ENCODE results near the gene GRAP2.
A peak's percentile ranks its signal among the peaks of the same experiment; 100 is the strongest.
"Not testable (repeated sequence)": the region's sequence is repeated elsewhere in the genome, so short reads cannot be mapped to it uniquely, and the experiment has no call there.

Gene GRAP2

DNA sequence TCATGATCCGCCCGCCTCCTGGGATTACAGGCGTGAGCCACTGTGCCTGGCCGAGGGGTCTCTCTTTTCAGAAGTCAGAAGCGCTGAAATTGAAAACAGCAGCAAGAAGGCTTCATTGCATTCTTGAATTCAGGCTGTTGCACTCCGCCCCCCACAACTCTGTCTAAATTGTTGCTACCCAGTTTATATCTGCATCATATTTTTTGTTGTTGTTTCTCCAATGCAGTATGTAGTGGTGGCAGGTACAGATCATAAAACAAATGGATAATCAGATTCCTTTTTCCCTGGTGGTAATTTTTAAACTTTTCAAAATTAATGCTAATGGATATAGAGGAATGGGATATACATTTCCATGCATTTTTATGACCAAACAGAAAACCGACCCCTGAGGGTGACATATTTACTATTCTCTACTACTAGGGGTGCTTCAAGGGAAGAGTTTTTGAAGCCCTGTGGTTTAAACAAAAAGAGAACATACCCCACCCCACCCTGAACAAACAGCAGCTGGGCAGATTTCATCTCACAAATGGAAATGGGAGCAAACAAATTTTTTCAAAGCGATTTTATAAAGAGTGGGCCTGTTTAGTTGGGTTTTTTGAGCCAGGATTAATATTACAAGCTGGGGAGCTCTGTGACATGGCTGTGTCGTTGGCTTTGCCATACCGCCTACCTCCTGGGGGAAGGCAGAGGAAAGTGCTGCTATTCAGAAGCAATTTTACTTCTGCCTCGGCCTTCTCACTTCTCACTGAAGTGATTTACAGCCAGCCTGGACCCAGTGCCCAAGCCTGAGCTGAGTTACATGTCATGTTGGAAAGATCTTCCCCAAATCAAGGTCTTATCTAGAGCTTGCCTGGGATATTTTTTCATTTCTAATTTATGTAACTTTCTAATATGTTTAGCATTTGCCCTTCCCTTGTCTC lies 43.3 kb downstream of the GRAP2 start:
- DNase-seq (ENCODE audit: low read depth in 2 of 2): no peak

DNA sequence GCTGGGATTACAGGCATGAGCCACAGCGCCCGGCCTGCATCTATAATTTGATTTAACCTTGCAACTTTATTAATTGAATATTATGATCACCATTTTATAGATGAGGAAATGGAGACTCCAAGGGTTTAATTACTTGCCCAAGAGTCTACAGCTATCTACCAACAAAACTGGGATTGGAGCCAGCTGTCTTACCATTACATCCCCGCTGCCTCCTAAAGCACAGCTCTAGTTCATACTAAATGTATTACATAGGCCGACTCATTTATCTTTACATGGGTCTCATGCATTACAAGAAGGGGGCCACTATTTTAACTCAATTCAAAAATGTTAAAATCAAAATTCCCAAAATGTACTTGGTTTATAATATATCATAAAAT lies 45.2 kb downstream of the GRAP2 start:
- no peak for DNase-seq (ENCODE audit: low read depth in 2 of 2)

DNA sequence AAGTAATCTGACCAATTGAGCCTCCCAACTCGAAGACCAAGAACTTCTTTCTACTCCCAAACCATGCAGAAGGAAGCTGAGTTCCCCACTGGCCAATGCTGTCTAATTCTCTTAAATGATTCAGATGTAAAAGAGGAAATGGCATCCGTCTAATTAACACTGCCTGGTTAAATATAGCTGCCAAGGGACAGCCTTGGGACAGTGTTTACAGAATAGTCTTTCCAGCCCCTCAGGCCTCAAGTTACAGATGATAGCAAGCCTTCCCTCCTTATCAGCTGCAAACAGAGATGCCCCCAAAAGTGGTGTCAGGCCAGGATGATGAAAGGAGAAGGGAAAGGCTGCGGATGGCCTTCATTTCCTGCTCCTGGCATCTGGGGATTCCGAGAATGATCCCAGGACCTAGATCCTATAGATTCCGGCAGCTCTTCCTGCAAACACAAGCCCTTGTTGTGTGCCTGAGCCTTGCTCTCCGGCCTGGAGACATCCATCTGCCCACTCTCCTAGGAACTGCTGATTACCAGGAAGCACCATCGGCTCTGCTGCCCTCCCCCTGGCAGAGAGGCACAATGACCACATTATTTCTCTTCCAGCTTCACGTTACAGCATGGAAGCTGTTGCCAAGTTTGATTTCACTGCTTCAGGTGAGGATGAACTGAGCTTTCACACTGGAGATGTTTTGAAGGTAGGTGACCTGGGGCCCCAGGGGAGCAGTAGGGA lies 45.8 kb downstream of the GRAP2 start:
- DNase-seq (ENCODE audit: low read depth in 2 of 2): no peak

DNA sequence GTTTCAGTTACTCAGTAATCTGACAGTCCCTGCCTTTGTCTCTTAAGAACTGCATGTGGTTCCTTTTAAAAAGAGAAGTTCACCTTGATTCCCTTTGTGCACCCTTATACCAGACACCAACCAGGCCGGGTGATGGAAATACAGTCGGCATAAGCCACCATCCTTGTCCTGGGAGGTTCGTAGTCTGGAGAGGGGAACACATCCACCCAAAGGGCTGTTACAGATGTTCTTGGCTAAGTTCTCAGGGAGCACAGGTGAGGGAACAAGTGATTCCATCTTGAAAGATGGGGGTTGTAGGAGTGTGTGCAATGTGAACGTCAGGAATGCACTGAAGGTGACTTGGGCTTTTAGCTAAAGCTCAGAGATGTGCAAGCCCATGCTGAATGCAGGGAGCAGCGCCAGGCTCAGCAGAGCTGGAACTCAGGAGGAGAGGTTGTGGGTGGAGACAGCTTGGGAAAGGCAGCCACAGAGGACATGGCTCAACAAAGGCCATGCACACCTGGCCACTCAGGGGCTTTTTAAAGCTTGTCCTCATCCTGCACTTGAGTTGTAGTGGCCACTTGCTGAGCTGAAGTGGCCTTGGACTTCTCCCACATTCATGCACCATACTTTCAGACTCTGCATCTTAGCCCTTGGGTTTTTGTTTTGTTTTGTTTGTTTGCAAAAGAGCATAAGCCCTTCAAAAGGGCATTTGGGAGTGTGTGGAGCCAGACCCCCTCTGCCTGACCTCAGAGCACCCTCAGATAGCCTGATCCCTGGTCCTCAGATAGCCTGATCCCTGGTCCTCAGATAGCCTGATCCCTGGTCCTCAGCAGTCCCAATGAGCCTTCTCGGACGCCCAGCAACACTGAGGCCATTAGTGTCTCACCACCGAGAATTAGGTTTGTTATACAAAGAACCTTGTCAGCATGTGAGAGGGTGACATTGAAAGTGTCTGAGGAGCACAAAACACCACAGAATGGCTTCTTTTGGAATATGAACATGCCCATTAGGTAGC lies 46.6 kb downstream of the GRAP2 start:
- no peak for DNase-seq (ENCODE audit: low read depth in 2 of 2)

DNA sequence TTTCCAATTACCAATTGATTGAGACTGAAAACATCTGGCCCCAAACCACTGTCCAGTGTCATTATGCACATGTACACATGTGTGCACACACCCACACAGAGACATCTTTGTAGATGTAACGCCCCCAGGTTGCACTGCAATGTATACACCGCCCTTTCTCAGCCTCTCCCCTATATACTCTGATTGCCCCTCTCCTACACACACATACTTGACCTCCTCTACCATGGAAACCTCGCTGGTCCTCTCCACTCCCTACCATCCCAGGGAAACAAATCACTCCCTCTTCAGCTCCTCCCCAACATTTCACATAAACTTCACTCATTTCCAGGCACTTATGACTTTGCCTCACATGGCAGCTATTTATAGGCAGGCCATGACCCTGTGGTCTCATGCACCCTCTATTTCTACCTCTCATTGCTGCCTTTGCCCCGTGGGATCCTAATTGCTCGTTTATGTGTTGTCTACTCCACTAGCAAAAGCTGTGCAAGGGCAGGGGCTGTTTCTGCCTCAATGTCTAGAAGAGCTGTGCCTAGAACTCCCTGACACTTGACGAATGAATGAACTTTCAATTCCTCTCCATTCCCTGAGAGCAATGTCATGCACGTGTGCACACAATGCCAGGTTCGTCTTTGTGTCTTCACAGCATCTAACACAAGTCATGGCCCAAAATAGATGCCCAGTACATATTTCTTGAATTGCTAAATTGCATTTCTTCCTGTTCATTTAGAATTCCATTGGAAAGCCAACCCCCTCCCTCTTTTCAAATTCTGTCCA lies 49.3 kb downstream of the GRAP2 start:
- no peak for DNase-seq (ENCODE audit: low read depth in 2 of 2)

DNA sequence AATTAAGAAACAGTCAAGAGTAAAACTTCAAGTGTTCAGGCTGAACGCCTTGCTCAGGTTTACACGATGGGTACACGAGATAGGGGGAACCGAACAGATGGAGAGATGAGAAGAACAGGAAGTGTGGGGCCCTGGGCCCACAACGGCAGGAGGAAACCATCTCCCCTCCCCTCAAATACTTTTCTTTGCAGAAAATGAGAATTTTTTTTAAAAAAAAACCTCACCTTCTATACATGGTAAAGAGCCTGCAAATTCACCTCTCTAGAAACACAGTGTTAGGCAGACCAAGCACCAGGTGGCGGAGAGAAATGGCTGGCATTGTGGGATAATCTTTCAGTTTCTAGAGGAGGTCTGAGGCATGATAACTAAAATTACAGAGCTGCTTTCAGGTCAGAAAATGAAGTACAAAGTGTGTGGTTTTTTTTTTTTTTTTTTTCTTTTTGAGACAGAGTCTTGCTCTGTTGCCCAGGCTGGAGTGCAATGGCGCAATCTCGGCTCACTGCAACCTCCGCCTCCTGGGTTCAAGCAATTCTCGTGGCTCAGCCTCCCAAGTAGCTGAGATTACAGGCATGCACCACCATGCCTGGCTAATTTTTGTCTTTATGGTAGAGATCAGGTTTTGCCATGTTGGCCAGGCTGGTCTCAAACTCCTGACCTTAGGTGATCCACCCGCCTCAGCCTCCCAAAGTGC lies 50.9 kb downstream of the GRAP2 start:
- DNase-seq (ENCODE audit: low read depth in 2 of 2): not testable (repeated sequence)

DNA sequence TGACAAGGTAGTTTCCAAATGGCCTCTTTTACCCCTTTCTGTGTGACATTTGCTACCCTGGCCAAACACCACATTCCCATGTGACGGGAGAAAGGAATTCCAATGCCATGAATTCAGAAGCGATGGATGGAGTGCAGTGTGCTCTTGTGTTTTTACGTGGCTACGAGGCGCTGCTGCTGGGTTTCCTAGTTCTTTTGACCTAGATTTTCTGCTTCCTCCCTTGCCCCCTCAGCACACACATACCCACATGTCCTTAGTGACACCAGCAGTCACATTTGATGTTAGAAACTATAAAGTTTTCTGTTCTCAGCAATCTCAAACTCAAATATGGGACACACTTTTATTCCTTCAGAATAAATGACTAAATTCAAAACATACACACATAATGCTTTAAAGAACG lies 51.5 kb downstream of the GRAP2 start:
- no peak for DNase-seq (ENCODE audit: low read depth in 2 of 2)

DNA sequence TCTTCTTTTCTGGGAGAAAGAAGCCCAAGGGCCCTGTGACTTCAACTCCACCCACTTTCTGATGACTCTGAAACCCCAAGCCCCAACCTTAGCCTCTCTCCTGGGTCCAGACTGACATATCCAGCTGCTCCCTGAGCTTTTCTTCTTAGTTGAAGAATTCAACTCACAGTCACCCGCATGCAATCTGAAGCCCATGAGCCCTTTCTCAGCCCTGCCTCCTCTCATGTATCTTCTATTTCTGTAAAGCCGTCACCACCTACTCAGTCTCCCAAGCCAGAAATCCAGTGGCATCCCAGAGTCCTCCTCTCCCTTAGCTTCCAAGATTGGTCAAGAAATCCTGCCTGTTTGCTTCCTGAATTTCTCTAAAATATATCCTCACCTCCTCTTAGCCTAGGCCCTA lies 52.2 kb downstream of the GRAP2 start:
- no peak for DNase-seq (ENCODE audit: low read depth in 2 of 2)

DNA sequence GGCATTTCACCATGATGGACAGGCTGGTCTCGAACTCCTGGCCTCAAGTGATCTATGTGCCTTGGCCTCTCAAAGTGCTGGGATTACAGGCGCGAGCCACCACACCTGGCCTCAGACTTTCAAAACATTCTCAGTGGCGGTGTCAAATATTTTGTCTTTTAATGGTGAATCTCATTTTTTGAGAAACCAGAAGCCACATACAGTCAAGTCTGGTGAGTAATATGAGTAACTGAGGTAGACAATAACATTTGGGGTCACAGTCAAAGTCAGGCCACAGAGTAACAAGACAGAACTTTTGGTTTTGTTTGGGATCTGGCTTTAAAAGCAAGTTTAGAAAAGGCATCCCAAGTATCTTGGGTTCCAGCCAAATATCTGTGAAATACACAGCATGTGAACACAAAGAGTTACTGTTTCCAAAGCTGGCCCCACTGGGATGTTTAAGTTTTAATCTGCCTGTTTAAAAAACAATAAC lies 53.7 kb downstream of the GRAP2 start:
- no peak for DNase-seq (ENCODE audit: low read depth in 2 of 2)

DNA sequence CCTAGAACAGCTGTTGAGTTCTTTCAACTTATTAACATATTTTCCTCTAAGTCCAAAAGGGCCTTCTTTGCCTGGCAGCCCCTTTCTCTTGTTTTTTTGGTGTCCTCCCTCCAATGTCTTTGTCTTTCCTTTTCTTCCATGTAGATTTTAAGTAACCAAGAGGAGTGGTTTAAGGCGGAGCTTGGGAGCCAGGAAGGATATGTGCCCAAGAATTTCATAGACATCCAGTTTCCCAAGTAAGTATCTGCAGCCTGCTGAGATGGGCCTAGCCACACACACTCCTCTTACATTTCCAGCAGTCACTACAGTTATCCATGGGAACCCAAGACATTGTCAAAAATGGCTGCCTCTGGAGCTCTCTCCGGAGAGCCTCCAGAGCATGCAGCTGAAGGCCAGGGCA lies 54.8 kb downstream of the GRAP2 start:
- DNase-seq (ENCODE audit: low read depth in 2 of 2): no peak

DNA sequence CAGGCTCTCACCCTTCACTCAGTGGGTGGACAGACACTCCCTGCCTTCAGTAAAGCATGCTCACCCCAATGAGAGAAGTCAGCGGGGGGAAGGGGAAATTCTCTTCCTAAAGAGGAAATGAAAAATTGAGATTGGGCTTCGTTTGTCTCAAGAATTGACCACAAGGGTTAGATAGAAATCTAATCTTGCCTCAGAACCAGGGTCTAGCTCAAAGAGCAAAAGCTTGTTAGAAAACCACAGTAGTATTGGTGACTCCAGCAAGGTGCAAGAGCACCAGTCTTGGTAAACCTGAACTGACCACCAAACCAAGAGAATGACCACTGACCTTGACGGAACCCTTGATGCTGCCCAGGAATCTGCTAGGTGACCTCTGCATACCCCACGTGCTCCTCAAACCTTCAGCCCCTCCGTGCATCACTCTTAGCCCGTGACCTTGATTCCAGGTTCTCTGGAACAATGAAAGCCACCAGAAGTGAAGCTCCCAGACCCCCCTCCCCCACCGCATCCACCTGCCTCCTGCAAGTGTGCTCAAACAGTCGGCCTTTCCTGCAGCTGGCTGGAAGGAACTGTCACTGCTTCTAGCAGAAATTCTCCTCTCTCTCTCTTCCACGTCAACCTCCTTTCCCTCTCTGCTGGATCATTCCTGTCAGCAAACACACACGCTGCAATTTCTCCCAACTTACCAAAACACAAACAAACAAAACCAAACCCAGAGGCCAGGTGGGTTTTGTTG lies 56.2 kb downstream of the GRAP2 start:
- DNase-seq (ENCODE audit: low read depth in 2 of 2): no peak

DNA sequence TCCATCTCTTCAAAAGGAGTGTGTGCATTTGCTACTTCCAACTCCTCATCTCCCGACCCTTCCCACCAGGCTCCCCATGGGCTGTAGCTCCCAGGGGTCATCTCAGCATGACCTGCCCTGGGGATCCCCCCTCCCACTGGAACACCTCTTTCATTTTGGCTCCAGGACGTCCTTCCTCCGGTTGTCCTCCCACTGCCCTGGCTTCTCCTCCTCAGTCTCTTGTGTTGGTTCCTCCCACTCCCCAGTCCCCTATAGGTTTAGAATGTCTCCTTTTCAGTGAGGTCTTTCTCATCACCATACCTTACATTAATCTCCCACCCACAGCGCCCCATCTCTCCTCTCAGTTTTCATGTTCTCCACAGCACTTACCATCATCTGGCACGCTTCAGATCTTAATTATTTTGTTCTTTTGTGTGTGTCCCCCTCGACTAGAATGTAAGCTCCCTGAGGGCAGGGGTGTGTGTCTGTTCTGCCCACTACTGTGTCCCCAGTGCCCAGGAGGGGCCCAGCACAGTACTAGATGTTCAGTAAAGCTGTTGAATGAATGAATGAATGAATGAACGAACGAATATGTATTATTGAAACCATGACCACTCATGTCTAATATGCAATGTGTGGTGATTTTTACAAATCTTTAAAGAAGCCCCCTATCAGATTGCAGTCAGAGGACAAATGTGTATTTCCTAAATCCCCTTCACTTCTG lies 57.3 kb downstream of the GRAP2 start:
- DNase-seq (ENCODE audit: low read depth in 2 of 2): no peak

DNA sequence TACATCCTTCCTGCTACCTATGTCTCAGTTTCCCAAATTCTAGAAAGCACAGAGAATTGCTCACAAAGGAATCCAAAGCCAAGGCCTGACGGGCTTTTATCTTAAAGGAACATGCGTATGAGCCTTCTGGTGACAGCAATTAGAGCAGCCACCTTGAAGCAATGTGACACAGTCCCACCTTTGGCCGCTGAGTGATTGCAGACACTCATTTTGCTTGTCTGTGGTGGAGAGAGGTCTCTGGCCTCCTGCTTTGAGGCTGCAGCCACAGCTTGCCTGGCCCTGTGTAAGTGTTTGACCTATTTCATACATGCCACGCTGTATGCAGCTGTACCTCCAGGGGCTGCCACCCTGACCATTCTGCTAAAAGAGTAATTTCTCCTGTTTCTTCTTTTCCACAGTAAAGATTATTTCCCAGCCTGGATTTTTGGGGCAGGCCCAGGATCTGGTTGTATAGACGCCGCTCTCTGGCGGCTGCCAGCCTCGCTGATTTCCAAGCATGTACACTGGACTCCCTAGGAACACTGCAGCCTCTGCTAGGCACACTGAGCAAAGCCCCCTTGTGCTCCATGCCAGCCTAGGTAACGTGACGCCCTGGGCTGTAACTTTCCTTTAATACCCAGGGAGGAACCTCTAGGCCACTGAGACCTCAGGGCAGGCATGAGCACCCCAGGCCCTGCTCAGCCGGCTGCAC lies 58.2 kb downstream of the GRAP2 start:
- DNase-seq (ENCODE audit: low read depth in 2 of 2): no peak

DNA sequence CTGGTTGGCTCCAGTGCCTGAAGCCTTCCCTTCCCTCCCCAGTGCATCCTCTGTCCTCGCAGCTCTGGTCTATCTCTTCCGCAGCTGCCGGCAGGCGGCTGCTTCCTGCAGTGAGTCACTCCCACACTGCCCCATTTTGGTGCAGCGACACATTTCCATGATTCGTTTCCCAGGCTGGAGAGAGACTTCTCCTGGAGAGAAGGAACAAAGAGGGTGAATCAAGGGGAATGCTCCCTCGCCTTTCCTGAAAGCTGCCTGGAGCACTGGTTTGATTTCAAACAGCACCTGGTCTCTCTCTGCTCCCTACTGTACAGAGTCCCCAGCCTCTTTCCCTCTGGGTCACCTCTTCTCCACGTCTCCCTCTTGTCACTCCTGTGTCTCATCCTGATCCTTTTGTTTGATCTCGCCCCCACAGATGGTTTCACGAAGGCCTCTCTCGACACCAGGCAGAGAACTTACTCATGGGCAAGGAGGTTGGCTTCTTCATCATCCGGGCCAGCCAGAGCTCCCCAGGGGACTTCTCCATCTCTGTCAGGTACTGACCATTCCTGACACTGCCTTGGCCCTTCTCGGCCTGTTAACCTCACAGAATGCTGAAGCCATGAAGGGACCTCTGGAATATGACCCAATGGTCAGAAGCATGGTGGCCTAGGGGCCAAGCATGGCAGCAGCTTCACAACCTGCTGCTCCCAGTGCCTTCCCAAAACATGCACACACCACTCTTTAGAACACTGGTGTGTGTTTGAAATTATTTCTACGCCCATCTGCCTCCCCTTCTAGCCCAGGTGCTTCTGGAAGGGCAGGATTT lies 59.0 kb downstream of the GRAP2 start, which contains the start of gene TMA7B:
Gene TMA7B, plus strand, starts transcription at position 758 of the 808 bp plus-strand sequence. CDS start 3,978 bp downstream, outside the sequence.
- DNase-seq (ENCODE audit: low read depth in 2 of 2): no peak

DNA sequence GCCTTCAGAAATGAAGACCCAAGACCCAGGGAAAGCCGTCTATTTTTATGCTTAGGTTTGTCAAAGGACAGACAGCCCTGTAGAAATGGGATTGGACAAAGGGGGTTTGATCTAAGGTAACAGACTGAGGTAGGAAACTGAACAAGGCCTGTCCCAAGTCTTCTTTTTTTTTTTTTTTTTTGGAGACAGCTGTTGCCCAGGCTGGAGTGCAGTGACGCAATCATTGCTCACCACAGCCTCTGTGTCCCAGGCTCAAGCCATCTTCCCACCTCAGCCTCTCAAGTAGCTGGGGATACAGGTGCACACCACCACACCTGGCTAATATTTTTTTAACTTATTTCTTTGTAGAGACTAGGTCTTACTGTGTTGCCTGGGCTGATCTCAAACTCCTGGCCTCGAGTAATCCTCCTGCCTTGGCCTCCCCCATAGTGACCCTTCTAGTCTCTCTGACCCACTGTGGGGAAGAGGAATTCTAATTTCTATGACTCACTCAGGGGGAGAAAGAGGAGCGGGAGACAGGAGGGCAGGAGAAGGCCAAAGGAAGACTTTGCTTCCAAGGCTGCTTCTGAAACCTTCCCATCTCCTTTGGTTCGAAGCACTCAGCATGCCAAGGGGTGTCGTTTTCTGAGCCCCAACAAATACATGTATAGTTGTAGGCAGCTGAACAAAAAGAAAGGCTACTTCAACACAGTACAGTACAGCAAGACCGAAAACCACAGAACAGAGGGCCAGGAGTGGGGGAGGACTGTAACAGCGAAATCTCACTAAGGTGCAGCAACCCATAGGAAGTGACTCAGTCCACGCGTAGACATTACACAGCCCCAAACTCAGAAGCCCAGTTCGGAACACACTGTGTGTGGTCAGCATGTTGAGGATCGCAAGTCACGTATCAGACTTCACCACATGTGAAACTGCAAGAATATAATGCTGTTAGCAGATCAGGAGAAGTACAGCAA lies 60.2 kb downstream of the GRAP2 start:
- DNase-seq (ENCODE audit: low read depth in 2 of 2): peak; percentile 66 to 71

DNA sequence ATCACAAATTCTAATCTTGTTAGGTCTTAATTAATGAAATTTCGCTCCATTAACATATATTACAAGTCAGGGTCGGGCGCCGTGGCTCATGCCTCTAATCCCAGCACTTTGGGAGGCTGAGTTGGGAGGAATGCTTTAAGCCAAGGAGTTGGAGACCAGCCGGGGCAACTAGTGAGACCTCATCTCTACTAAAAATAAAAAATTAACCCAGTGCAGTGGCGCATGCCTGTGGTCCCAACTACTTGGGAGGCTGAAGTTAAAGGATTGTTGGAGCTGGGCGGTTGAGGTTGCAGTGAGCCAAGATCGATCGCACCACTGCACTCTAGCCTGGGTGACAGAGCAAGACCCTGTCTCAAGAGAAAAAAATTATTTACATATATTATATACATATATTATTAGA lies 61.2 kb downstream of the GRAP2 start:
- no peak for DNase-seq (ENCODE audit: low read depth in 2 of 2)
